Fibroblast of the aortic adventitia (primary cell): ENCODE results near the gene CIT. TPM values are rescaled to one million over a fixed set of nuclear protein-coding genes. Genes with fewer than 3 reads are reported as not detected.

Experiments
- DNase-seq: peaks from one replicate; pipeline ENCODE4 v3.0.0-alpha.2; 2010; ENCODE audit warnings: low read depth
- H3K4me3 ChIP-seq: 2 replicates; pipeline ENCODE4 v1.5.1; 2011; ENCODE audit warnings: low read depth, mild to moderate bottlenecking, control low read depth, low read length, moderate library complexity
- total RNA-seq: library from RNA; depleted of rRNA; stranded (reverse); fragments of >200 nt; gene quantifications from 2 replicates; pipeline ENCODE4 v1.2.3, GENCODE V29; 2012; ENCODE audit warnings: low replicate concordance
- TF ChIP-seq, protein P1 (sequence below): IDR thresholded peaks from 2 replicates; pipeline ENCODE4 v1.5.1; 2011; ENCODE audit warnings: mild to moderate bottlenecking, low read length, control low read depth, inconsistent platforms; ENCODE audit not compliant: insufficient read depth

The CIT gene
- total RNA-seq, 1 donor, result 48.0 TPM

- DNase-seq, result no peak
- TF ChIP-seq, protein P1, sequence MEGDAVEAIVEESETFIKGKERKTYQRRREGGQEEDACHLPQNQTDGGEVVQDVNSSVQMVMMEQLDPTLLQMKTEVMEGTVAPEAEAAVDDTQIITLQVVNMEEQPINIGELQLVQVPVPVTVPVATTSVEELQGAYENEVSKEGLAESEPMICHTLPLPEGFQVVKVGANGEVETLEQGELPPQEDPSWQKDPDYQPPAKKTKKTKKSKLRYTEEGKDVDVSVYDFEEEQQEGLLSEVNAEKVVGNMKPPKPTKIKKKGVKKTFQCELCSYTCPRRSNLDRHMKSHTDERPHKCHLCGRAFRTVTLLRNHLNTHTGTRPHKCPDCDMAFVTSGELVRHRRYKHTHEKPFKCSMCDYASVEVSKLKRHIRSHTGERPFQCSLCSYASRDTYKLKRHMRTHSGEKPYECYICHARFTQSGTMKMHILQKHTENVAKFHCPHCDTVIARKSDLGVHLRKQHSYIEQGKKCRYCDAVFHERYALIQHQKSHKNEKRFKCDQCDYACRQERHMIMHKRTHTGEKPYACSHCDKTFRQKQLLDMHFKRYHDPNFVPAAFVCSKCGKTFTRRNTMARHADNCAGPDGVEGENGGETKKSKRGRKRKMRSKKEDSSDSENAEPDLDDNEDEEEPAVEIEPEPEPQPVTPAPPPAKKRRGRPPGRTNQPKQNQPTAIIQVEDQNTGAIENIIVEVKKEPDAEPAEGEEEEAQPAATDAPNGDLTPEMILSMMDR, result no peak
Observed at GRCh38 chr12:119681111-119681510, 196.0 kb downstream of the CIT start.

GRCh38 chr12:119679490-119679889, 197.6 kb downstream of the CIT start:
- no peak overlapping the region for H3K4me3 ChIP-seq
- TF ChIP-seq, protein P1, result no peak
- DNase-seq, result no peak

More at GRCh38 chr12:119681111-119681510, 196.0 kb downstream of the CIT start:
- no peak overlapping the region for H3K4me3 ChIP-seq

DNA sequence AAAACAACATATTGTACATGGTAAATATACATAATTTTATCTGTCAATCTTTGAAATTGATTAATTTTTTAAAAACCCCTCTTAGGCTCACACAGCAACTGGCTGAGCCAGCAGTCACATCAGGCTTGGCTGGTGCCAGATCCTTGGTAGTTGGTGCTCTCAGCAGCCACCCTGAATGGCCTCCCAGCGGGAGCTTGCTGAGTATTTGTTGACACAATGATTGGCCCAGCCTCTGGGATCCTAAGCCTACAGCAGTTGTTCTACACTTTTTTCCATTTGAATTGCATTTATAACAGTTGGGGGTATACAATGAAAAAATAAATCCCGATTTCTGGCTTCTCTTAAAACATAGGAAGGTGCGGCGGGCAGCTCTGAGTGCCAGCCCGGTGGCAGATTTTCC, 198.0 kb downstream of the CIT start:
- no peak overlapping the region for H3K4me3 ChIP-seq
- TF ChIP-seq, protein P1, result no peak
- no peak for DNase-seq

GRCh38 chr12:119678459-119678858, 198.7 kb downstream of the CIT start:
- TF ChIP-seq, protein P1, result no peak
- H3K4me3 ChIP-seq, result no peak overlapping the region
- no peak for DNase-seq

DNA sequence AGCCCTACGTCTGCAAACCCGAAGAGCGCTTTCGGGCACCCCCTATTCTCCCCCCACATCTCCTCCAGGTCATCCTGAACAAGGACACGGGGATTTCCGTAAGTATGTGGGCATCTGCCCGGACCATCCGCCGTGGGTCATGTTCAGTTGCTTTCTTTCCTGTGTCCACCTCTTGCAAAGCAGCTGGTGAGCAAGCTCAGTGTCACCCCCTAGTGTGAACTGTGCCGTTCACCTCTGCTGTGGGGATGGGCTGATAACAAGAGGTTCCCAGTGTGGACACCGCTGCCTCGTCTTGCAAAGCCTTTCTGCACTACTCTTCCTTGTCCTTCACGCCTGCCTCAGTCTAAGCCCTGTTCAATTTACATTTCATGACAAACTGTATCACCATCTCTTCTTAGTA, 200.5 kb downstream of the CIT start:
- no peak overlapping the region for H3K4me3 ChIP-seq
- no peak for DNase-seq
- TF ChIP-seq, protein P1, result no peak

GRCh38 chr12:119676022-119676421, 201.1 kb downstream of the CIT start:
- TF ChIP-seq, protein P1, result no peak
- H3K4me3 ChIP-seq, result no peak overlapping the region
- DNase-seq, result no peak

GRCh38 chr12:119674560-119674959, 202.6 kb downstream of the CIT start:
- TF ChIP-seq, protein P1, result no peak
- DNase-seq, result no peak

More at GRCh38 chr12:119674560-119674959, 202.6 kb downstream of the CIT start:
- no peak overlapping the region for H3K4me3 ChIP-seq
